Measurements from ENCODE around the gene UBFD1.
A peak's percentile ranks its signal among the peaks of the same experiment; 100 is the strongest.
"Not testable (repeated sequence)": the region's sequence is repeated elsewhere in the genome, so short reads cannot be mapped to it uniquely, and the experiment has no call there.

Gene UBFD1

DNA sequence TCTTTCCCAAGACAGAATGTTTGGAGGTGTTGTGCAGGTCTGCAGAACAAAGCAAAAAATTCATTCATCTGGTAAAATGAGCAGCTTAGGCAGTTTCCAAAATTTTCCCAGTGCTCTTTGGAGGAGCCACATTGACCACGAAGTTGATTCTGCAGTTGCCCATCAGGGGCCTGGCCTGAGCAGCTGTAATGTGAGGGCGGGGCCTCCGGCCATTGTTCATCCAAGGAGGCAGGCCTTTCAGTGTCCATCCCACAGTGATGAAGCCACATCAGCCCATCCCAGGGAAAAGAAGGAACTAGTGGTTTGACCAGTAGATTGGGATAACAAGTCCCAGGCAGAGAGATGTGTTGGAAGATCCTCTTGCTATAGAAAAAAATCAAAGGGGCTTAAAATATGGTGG is 10.1 kb downstream of the UBFD1 start:
- no peak for DNase-seq (ENCODE audit: low read depth)

- no peak for DNase-seq (ENCODE audit: low read depth)
Measured at GRCh38 chr16:23570992-23571632, 13.6 kb downstream of the UBFD1 start.

DNA sequence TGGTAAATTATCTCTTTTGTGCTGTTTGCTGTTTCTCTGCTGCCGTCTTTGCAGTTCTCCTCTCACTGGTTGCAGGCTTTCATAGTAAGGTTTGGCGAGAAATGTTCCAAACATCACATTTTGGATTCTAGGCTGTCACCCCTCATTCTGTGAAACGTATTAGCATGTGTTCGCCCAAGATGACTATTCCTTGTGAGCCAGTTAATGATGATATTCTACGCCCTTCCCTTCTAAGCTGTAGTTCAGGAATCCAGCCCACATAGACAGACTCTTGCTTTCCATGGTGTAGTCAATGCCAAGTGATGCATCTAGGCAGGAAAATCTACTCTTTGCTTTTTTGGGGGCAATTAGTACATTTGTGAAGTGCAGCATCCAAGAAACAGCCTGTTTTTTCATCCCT is 14.4 kb downstream of the UBFD1 start:
- DNase-seq (ENCODE audit: low read depth): no peak

- DNase-seq (ENCODE audit: low read depth): no peak
Measured at GRCh38 chr16:23572394-23572793, 14.9 kb downstream of the UBFD1 start.

DNA sequence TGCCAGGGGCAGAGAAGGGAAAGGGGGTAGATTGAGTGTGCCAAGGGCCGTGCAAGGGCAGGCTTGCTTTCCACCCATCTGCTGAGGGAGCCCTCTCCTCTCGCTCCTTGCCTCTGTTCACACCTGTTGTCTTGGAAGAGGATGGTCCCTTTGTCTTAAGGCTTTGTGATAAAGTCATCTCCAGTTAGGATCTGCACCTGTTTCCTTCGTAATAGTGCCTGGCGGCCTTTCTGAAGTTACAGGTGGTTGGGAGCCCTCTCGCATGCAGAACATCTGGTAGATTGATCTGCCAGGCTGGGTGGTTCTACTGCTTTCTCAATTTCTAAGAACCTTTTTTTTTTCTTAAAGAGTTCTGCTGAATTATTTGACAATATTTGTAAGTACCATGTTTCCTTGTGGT is 16.3 kb downstream of the UBFD1 start:
- no peak for DNase-seq (ENCODE audit: low read depth)

GRCh38 chr16:23575834-23576233 is 18.3 kb downstream of the UBFD1 start:
- no peak for DNase-seq (ENCODE audit: low read depth)

GRCh38 chr16:23577493-23577892 is 20.0 kb downstream of the UBFD1 start:
- no peak for DNase-seq (ENCODE audit: low read depth)

DNA sequence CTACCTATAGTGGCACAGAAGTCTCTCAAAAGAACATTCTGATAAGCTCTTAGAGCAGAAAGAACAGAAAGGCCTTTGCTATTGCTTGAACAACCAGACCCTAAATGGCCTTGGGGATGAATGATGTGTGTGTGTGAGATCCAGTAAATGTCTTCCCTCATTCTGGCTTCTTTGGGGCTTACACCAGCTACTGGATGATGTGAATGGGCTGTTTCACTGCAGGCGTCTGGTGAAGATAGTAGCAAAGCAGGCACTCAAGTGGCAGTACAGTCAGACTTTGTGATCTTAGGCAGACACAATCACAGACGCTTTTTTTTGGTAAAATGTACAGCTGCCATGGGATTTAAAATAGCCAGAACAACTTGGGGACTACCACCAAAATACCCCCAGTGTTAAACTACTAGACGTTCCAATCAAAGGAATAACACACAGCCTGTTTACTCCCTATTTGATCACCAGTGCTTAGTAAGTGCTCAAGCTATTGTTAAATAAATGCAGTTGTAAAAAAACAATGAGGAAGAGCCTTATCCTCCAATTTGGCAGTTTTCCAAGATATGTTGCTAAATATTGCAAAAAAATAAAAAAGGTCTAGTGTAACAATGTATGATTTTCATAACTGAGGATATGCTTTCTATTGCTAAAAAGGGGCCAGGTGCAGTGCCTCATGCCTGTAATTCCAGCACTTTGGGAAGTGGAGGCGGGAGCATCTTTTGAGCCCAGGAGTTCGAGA is 20.7 kb downstream of the UBFD1 start:
- DNase-seq (ENCODE audit: low read depth): no peak

GRCh38 chr16:23579371-23579770 is 21.8 kb downstream of the UBFD1 start:
- no peak for DNase-seq (ENCODE audit: low read depth)

- DNase-seq (ENCODE audit: low read depth): no peak
Measured at GRCh38 chr16:23580391-23580790, 22.9 kb downstream of the UBFD1 start.

- DNase-seq (ENCODE audit: low read depth): no peak
Measured at GRCh38 chr16:23581764-23582163, 24.2 kb downstream of the UBFD1 start.

- DNase-seq (ENCODE audit: low read depth): not testable (repeated sequence)
Measured at GRCh38 chr16:23583271-23583670, 25.7 kb downstream of the UBFD1 start.

GRCh38 chr16:23584186-23585076 is 26.9 kb downstream of the UBFD1 start:
- DNase-seq (ENCODE audit: low read depth): no peak

DNA sequence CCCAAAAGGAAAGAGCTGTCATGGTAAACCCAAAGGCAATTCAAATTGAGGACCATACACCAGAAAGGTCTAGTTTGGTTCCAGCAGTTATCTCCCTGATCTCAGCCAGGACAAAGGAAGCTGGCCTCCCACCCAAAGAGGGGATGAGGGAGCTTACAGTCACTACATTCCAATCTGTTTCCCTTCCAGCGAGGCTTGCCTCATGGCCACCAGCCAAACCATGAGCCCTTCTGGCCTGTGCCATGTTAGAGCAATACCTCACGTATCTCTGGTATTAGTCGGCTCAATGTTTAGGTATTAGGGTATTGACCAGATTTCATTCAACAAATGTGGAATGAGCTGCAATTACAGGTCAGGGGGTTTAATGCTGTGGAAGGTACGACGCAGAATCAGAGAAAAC is 30.2 kb downstream of the UBFD1 start:
- no peak for DNase-seq (ENCODE audit: low read depth)

- DNase-seq (ENCODE audit: low read depth): no peak
Measured at GRCh38 chr16:23590181-23590580, 32.7 kb downstream of the UBFD1 start.

- no peak for DNase-seq (ENCODE audit: low read depth)
Measured at GRCh38 chr16:23594186-23594585, 36.7 kb downstream of the UBFD1 start.

DNA sequence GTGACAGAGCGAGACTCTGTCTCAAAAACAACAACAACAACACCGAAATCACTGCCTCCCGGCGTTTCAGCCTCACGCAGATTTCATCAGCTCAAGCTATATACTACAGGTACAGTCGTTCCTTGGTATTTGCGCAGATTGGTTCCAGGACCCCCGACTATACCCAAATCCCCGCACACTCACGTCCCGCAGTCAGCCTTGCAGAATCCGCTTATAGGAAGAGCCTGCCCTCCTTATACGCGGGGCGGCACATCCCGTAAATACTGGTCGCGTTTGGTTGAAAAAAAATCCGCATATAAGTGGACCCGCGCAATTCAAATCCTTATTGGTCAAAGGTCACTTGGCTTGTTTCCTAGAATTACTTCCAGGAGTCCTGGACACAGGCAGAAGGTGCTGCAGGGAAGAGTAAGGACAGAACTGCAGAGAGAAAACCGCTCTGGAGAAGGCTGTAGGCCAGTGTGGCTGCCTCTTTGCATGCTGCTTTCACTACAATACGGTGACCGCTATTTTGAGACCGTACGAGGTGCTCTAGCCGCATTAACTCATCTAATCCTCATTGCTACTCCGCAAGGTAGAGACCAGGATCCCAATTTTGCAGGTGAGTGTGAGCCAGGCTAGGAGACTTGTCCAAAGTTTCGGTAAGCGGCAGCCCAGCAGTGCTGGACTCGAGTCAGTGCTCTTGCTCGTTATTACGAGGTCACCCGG is 37.9 kb downstream of the UBFD1 start:
- no peak for DNase-seq (ENCODE audit: low read depth)

DNA sequence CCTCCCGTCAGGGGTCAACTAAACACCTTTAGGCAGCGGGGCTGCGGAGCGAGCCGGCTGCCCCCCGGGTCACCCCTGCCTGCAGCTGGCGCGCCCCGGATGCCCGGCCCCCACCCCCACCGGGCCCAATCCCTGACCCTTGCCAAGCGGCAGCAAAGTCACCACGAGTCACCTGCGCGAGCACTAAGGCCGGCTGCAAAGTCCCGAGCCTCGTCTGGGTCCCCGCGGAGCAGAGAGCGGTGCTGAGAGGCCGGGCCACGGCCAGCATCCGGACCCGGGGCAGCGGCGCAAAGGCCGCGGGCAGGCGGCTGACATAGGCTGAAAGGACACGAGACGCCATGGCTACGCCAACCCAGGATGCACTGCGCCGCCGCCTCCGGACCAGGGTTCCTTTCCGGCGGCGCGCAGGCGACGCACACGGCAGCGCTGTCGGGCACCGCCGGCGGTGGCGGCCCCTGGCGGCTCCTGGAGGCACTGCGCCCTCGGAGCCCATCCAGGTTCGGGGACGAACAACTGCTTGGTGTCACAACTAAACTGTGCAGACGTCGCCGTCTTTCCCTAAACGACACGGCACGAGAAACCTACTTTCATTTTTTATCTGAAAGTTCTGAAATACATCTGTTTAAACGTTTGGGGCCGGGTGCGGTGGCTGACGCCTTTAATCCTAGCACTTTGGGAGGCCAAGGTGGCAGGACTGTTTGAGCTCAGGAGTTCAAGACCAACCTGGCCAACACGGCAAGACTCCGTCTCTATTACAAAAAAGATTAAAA is 38.6 kb downstream of the UBFD1 start, which contains the start of gene NDUFAB1:
TSS of gene NDUFAB1 (minus strand) at position 366 of the 770 bp plus-strand sequence. CDS start at position 340, 26 bp downstream.
- peak; percentile 87 for DNase-seq (ENCODE audit: low read depth)

DNA sequence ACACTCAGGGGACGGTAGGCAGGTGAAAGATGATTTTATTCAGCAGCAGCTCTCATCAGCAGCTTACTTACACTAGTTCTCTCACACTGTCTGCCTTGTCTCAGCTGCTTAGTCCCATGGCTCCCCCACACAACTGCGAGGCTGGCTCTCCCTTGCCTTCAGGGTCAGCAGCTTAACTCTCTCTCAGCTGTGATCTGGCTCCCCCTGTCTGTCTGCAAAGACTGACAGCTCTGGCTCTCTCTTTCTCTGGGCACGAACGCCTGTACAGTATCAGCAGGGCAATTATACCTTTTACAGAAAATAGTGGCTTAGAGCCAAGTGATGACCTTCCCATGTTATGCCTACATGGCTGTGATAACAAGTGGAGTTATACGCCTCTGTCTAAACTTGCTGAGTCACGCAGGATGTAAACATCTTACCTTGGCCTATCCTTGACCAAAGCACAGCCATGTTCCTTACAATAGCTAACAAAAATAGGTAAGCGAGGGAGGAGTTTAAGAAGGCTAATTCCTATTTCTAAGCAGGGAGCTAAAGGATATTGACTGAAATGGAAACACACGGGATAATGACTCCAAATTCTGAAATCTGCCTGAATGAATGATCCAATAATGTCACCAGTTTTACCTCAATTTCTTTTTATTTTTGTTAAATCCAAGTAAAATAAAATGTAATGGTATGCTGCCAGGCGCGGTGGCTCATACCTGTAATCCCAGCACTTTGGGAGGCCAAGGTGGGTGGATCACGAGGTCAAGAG is 39.7 kb downstream of the UBFD1 start:
- no peak for DNase-seq (ENCODE audit: low read depth)

GRCh38 chr16:23607726-23608125 is 50.2 kb downstream of the UBFD1 start:
- DNase-seq (ENCODE audit: low read depth): no peak

DNA sequence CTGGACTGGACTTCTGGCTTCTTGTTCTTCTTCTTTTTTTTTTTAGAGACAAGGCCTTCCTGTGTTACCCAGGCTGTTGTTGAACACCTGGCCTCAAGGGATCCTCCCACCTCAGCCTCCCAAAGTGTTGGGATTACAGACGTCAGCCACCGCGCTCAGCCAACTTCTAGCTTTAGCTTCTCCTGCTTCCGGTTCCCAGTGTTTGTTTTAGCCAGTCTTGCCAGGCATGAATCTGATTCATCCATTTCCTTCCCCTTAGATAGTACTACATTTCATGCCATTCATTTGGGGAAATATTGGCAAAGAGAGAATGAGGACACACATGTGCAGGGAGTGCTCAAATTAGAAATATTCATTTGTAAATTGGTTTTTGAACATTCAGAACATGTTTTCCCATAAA is 50.7 kb downstream of the UBFD1 start:
- no peak for DNase-seq (ENCODE audit: low read depth)

Data from activated gamma-delta T cell treated with anti-CD3 and anti-CD28 coated beads, Interleukin-2, amount 50 U/mL, for 16 hours (primary cell).